Stimulated activated CD8-positive, alpha-beta memory T cell treated with anti-CD3 and anti-CD28 coated beads, Interleukin-4, amount 100 ng/mL, for 24 hours (primary cell): ENCODE results near the gene ADGRL2.

ENCODE experiments used
- DNase-seq: peaks from one replicate; pipeline ENCODE4 v3.0.0-alpha.2; 2020; ENCODE audit warnings: low read depth

Gene ADGRL2

GRCh38 chr1:81806432-81806770 lies 5.7 kb downstream of the ADGRL2 start:
- no peak for DNase-seq

- no peak for DNase-seq
Measured at GRCh38 chr1:81808760-81809159, 8.0 kb downstream of the ADGRL2 start.

- DNase-seq = no peak
Measured at GRCh38 chr1:81809808-81810207, 9.1 kb downstream of the ADGRL2 start.

DNA sequence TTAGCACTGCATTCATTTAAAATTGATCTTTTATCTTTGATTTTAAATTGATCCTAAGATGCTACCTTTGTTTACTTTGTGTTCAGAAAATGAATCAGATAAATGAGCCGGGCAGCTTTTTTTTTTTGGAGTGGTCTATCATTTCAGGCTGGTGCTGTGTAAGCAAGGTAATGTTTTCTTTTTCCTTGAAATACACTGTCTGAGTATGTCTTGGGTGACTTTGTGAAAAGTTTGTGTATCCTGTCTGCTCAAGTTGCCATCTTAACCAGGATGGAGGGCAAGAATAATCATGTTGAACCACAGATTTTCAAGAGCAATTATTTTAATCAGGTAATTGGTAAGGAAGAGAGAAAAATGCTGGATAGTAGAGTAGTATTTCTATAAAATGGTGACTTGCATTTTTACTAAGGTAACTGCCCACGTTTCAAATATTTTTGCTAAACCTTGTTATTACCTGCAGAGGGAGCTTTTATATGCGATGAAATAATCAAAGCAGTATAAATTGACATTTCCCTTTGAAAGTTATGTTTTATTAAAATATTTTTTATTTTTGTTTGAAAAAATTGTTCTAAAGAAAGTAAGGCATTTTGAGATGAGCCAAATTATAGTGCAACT lies 11.1 kb downstream of the ADGRL2 start:
- DNase-seq = no peak

DNA sequence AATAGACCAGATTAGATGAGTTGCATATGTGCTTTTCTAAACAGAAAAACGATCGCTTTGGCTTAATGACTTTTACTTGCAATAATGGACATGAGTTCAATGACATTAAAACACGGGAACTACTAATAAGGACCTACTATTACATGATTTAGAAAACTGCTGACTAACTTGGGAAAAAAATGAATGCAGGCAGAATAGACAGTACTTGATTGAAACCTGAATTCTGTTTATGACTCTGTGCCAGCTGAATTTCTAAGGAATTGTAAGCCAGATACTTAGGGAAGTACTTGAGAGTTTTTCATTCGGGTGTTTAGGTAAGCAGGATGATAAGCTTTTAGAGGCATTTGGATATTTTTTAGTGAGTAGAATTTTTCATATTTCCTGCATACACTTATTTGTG lies 12.0 kb downstream of the ADGRL2 start:
- DNase-seq = no peak

DNA sequence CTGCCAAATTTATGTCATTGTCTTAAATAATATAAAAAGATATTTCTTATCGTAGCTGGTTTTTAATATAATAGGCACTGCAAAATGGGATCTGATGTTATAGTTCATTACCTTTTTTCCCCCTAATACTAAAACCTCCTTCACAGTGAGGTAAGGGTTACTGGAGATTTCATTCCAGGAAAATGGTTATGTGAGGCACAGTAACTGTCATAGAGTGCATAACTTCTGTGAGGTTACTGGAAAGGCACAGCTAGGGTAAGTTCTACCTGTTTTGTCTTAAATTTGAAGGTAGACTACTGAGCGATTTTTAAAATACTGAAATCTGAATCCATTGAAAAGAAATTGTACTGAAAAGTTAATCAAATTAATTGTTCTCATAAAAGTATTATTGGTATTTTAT lies 13.0 kb downstream of the ADGRL2 start:
- no peak for DNase-seq

GRCh38 chr1:81819613-81820012 lies 18.9 kb downstream of the ADGRL2 start:
- no peak for DNase-seq

DNA sequence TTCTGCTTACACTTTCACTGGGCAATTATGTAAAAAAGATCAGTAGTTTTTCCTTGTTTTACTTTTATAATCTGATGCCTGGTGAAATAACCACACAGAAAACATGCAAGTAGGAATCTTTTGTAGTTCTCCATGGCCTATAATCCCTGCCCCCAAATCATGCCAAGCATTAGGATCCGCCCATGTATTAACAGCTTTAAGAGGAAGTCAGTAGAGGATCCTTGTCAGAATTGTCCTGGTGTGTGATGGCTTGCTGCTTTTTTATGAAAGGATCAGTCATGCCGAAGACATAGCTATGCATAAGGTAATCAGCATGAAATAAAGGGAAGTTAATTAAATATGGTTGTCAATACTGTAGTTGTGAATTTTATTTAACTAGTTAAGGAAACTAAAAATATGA lies 20.0 kb downstream of the ADGRL2 start:
- no peak for DNase-seq

GRCh38 chr1:81823082-81823481 lies 22.3 kb downstream of the ADGRL2 start:
- DNase-seq = no peak

GRCh38 chr1:81824759-81825158 lies 24.0 kb downstream of the ADGRL2 start:
- DNase-seq = no peak

- no peak for DNase-seq
Measured at GRCh38 chr1:81827942-81828341, 27.2 kb downstream of the ADGRL2 start.

DNA sequence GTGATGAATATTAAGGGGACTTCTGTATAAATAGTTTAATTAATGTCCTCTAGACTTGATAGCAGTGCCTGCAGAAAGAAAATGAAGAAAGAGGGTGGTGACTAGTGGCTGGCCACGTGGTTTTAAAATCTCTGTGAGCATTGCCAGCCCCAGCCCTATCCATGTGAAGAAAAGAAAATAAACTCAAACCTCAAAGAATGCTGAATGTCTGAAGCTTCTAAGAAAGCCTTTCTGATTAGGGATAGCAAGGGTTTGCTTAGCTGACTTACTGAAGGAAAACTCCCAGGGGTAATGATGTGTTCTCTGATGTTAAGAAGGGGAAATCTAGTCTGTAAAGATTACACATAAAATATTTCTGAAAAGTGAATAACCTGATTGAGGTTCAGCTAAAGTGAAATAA lies 31.8 kb downstream of the ADGRL2 start:
- no peak for DNase-seq

DNA sequence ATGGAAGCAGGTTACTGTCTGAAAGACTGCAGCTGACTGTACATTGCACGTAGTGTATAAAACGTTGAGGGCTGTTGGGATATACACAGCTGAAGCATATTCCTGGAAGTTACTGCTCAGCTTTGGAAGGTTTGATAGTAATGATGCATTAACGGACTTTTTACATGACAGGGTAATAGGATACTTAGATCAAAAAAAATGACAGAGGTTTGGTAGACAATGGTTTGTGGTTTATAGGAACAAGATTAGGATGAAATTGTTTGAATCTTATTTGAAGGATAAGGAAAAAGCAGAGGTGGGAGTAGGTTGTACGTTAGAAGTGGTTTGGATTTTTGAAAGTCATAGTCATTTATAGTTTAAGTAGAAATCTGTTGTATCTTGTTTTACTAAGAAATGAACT lies 33.0 kb downstream of the ADGRL2 start:
- no peak for DNase-seq

DNA sequence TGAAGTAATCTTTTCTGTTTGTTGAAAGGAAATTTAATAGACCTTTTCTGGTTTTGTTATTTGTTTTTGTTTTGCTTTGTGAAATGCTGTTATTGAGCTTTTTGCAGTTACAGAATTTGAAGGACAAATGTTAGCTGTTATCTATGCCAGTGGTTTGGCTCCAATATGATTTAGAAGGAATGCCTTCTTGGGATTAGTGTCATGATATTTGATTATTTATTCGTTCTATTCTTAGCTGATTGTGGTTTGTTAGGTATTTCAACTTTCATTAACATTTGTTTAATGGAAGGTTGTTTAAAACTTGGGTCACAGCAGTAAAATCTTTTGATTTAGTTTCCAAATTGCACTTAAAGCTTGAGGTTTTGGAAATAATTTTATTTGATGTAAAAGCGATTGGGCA lies 33.5 kb downstream of the ADGRL2 start:
- no peak for DNase-seq

DNA sequence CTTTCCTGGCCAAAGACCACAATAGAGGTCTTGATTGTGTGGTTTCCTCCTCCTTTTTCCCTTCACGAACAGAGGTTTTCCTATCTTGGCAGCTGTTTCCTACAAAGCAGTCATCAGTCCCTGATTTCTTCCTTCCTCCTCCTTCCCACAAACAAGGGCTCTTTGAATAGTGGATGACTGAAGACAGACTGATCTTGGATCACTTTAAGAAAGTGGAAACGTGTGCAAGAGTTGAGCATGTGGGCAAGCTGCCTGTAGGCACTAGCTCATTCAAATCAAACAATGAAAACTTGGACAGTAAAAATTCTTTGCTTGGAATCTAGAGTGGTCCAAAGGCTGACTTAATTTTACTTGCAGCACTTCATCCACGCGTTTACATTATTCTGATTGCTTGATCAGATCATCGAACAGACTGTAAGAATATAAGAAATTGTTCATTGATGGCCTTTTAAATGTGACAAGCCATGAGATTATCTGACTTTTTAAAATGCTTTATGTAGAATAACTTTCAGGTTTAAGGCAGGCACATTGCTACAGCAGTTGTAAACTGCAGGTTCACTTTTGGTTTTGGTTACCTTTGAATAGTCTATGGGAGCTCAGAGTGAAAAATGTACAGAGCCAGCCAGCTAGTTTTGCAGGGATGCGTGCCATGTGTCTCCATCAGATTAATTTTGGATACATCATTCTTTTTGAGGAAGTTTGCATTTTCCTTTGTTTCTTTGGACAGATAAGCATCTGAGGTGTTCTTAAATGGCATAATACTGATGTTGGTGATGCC lies 34.4 kb downstream of the ADGRL2 start:
- no peak for DNase-seq

DNA sequence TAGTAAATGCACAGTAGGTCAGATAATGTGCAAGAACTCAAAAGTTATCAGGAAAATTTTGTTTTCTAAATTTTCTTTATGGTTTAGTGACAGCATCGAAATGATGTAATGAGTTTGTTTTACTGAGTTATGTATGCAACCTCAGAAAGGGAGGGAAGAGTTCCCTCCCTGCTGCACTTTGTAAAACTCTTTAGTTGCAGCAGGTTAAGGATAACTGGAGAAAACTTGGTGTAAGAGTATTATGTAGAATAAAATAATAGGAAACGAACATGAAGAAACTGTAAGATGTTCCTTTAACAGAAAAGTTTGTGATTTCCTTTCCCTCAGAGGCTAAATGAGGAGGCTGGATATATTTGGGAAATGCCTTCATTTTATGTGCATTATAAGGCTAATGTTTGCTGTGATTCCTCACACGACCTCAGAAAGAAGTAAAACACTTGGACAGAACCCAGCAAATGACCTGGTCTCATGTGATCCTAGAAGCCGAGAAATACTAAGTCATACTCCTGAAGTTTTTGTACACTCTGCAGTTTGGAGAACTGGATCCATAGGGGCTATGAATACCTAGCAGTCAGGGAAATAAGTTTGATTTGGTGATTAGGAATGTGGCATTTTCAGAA lies 35.4 kb downstream of the ADGRL2 start:
- DNase-seq = no peak

DNA sequence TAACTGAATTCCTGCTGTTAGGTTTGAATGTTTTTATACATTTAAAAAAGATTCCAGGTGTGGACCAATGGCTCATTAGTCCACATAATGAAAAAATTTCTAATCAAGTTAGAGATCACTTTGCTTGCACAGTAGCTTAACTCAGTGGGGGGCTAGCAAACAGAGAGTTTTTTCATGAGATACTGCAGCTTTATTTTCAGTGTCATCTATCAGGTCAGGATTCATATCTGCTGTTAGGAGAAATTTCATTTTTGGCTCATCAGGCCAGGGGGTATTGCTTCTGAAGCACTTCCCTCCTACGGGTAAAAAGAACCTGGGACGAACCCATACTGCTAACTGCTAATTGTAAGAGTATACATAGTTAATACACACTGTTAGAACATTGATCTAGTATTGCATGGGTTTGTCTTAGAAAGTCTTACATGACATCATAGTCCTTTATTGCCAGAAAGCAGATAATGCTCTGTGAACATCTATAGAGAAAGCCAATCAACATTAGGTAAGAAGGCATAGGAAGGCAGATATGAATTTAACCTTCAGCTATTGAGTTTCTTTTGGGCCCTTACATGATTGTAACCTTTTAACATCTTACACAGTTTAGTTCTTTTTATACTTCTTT lies 38.0 kb downstream of the ADGRL2 start:
- DNase-seq = no peak

DNA sequence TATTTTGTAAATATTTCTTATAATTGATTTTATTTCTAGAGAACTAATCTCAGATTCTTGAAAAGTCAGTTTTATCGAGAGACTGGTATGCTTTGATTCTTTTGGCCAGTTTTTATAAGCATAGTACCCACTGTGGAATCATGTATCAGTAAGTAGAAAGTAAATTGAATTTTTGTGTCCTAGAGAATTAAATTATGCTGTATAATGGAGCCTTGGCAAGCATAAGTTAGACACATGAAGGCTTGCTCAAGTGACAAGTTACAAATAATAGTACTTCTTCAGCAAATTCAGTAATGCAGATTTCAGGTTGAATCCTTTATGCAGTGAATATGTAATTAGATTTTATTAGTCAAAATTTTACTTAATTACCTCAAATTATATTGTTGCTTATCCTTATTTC lies 40.1 kb downstream of the ADGRL2 start:
- DNase-seq = no peak

DNA sequence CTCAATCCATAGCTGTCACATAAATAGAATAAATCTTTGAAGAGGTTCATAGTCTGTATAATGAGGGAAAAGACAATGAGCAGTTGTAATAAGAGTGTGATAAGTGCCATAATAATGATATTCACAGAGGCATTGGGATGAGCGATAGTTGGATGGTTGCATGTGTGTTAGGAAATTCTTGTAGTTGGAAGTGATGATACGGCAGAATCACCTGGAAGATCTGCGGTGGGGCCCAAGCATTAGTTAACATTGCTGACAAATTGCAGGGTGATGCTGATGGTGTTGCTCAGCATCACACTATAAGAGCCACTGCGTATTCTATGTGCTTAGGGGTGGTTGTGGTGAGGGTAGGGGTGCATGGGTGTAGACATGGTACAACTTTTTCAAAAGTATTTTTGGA lies 41.1 kb downstream of the ADGRL2 start:
- no peak for DNase-seq

- no peak for DNase-seq
Measured at GRCh38 chr1:81844477-81844876, 43.7 kb downstream of the ADGRL2 start.

GRCh38 chr1:81846630-81847029 lies 45.9 kb downstream of the ADGRL2 start:
- no peak for DNase-seq

- DNase-seq = no peak
Measured at GRCh38 chr1:81847063-81847462, 46.3 kb downstream of the ADGRL2 start.
